GM19463 (cell line): ENCODE data around the gene ZP3.
"Not testable (repeated sequence)": the region's sequence is repeated elsewhere in the genome, so short reads cannot be mapped to it uniquely, and the experiment has no call there.

Source experiments
- ATAC-seq: cut with Tn5 transposase; IDR thresholded peaks from one replicate; pipeline ENCODE4 v1.9.1; 2021; ENCODE audit warnings: mild to moderate bottlenecking, moderate library complexity; ENCODE audit not compliant: unreplicated experiment

Gene ZP3

DNA sequence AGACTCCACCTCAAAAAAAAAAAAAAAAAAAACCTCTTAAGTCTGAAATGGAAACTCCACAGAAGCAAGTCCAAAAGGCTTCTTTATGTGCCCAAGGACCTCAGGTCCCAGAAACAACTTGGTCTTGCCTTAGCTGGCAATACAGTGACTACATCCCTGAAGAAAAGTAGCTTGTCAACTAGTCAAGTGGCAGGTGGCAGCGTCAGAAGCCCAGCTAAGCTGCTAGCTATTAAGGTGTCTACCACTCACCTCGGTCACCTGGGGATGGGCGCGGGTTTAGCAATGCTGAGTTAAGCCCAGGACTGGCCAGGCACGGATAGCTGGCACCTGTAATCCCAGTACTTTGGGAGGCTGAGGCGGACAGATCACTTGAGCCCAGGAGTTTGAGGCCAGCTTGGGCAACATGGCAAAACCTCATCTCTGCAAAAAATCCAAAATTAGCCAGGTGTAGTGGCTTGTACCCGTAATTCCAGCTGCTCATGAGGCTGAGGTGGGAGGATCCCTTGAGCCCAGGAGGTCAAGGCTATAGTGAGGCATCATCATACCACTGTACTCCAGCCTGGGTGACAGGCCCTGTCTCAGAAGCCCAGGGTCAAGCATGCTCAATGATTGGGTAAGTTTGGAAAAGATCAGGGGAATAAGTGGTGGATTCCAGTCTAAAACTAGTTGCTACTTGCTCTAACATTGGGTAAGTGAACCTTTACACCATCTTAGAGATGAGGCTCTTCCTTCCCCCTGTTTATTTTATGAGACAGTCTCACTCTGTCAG lies 14.6 kb downstream of the ZP3 start:
- not testable (repeated sequence) for ATAC-seq

DNA sequence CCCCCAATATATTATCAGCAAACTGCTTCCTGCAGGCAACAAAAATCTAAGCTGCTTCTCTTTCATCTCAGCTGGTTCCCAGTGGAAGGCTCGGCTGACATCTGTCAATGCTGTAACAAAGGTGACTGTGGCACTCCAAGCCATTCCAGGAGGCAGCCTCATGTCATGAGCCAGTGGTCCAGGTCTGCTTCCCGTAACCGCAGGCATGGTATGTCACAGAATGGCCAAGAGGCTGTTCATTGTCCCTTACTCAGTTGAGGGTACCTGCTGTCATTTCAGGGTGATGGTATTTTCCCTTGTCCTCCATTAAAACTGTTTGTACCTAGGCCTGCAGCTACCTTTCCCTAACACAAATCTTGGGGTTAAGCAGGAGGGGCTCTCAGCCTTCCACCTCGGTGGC lies 15.7 kb downstream of the ZP3 start:
- ATAC-seq = not testable (repeated sequence)

DNA sequence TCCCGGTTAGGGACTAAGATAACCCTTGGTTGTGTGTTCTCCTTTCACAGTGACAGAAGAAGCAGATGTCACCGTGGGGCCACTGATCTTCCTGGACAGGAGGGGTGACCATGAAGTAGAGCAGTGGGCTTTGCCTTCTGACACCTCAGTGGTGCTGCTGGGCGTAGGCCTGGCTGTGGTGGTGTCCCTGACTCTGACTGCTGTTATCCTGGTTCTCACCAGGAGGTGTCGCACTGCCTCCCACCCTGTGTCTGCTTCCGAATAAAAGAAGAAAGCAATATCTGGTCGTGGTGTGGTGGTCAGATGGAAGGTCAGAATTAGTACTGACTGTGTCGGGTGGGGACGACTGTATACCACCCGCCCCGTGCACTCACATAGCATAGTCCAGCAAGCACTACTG lies 17.0 kb downstream of the ZP3 start:
- ATAC-seq = peak; percentile 45

DNA sequence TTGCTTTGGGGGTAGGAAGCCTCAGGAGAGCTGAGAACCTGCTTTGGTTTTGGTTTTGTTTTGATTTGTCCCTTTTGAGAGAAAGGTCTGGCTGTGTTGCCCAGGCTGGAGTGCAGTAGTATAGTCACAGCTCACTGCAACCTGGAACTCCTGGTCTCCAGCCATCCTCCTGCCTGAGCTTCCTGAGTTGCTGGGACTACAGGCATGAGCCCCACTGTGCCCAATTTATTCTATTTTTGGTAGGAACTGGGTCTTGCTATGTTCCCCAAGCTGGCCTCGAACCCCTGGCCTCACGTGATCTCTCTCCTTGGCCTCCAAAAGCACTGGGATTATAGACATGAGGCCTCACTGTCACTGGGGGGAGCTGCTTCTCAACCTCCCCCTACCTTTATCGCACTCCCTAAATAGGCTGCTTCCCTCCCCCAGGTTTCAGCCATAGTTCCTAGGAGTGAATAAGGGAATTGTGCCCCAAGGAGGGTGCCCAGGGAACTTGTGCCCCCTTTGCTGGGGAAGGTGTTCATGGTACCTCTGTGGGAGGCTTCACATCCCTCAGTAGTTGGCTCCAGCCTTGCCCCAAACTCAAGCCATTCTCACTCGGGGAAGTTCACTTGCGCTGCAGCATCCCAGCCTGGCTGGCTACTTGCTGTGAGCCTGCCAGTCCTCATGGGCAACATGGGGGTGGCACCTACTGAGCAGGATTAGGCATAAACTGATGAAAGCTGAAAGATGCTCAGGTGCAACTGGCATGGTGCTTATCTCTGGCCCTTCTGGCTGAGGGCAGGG lies 18.1 kb downstream of the ZP3 start:
- not testable (repeated sequence) for ATAC-seq

DNA sequence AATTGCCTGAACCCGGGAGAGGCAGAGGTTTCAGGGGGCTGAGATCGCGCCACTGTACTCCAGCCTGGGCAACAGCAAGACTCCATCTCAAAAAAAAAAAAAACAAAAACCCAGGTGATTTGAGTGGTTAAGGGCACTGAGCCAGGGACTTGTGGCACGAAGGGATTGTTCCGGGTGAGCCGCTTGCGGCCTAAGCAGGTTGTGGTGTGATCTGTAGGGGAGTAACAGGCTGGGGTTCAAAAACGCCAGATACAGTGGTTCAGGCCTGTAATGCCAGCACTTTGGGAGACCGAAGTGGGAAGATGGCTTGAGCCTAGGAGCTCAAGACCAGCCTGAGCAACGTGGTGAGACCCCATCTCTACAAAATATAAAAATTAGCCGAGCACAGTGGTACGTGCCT lies 19.1 kb downstream of the ZP3 start:
- not testable (repeated sequence) for ATAC-seq

DNA sequence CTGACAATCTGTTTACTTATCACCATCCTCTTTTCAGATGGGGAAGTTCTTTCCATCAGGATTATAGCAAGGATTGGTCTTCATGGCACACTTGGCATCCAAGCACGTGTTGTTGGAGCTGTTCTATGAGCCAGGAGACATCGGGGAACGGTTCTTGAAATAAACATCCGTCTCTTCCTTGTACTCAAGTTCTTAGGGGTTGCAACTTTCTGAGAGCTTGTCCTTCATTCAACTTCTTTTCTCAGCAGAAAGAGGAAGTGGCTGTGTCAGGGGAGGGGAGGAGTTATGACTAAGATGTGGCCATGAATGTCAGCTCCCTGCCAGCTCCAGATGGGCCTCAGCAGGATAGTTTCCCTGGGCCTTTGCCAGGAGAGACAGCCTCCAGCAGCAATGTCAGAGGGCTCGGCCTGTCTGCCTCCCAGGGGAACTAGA lies 20.8 kb downstream of the ZP3 start:
- peak; percentile 77 for ATAC-seq

DNA sequence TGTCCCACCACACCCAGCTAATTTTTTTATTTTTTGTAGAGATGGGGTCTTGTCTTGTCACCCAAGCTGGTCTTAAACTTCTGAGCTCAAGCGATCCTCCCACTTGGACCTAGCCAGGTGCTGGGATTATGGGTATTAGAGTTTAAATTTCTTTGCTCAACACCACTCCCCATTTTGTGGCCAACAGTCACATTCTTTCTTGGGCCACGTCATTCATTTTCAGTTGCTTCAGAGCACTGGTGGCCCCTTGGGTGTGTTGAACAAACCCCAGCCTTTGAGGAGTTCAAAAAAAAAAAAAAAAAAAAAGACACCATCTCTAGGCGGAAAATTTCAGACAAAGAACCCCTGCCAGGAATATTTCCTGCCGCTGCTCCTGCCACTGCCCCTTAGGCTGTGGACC lies 32.3 kb downstream of the ZP3 start:
- ATAC-seq = not testable (repeated sequence)

DNA sequence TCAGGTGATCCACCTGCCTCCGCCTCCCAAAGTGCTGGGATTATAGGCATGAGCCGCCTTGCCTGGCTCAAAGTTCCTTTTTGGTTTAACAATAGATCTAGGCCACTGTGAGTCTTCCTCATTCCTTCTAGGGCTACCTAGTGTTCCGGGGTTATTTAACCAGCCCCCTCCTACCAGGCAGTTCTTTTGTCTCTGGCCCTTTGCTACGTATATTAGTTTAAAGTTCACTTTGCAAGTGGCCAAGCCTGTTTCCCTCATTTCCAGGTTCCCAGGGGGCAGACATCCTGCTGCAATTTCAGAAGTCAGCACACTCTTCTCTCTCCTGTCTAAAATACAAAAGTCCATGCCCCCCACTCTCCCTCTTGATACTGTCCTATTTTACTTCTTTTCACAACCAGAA lies 33.8 kb downstream of the ZP3 start:
- not testable (repeated sequence) for ATAC-seq

DNA sequence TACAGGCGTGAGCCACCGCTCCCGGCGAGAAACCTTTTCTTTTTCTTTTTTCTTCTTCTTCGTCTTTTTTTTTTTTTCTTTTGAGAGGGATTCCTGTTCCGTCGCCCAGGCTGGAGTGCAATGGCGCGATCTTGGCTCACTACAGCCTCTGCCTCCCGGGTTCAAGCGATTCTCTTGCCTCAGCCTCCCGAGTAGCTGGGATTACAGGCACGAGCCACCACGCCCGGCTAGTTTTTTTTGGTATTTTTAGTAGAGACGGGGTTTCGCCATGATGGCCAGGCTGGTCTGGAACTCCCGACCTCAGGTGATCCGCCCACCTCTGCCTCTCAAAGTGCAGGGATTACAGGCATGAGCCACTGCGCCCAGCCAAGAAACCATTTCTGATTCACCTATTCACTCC lies 36.0 kb downstream of the ZP3 start:
- ATAC-seq = not testable (repeated sequence)

DNA sequence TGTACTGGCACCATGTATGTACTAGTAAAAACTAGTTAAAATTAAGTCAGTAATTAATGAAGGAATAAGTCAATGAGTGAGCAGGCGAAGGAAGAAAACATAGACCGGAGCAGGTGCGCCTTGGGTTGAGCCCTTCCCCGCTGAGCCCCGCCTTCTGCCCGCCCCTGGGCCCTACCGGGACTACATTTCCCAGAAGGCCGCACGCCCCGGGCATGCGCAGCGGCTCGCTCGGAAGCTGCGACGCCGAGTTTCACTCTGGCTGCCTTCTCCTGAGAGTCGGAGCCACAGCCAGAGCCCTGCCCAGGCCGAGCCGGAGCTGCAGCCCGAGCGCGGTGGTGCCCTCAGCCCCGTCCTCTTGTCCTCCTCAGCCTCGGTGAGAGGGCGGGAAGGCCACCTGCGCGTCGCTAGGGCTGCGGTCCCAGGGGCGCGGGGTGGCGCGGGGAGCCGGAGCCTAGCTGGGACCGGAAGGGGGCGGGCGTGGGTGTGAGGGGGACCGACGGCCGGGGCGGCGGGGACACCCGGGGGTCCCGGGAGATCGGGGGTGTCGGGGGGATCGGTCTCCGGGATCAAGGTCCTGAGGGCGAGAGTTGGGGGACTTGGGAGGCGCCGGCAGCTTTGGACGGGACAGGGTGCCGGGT lies 36.8 kb downstream of the ZP3 start, which contains the start of gene DTX2:
DTX2 (plus strand) TSS at position 246 of the 638 bp plus-strand sequence. CDS start 18,801 bp downstream, outside the sequence.
- peak; percentile 98 for ATAC-seq

DNA sequence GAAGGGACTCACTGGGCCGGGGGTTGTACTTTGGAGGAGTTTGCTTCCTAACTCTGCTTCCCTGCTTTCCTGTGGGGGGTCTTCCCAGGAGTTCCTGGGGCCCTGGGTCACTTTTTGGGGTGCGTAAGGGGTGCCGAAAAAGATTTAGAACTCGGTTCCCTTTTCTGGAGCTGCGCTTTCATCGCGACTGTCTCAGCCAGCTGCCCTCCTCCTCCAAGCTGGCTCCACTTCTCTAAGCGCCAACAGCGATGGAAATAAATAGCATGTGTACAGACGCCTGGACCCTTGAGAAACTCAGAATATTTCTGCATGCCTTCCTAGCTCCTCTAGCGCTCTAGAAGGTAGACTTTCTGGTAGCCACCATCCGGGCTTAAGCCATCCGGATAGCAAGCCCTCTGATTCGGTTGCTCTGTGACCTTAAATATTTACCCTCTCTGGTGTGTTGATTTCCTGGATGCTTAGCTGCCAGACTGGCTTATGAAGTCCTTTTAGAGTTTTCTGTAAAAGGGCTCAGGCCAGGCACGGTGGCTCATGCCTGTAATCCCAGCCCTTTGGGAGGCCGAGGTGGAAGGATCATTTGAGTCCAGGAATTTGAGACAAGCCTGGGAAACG lies 37.6 kb downstream of the ZP3 start:
- ATAC-seq = not testable (repeated sequence)

DNA sequence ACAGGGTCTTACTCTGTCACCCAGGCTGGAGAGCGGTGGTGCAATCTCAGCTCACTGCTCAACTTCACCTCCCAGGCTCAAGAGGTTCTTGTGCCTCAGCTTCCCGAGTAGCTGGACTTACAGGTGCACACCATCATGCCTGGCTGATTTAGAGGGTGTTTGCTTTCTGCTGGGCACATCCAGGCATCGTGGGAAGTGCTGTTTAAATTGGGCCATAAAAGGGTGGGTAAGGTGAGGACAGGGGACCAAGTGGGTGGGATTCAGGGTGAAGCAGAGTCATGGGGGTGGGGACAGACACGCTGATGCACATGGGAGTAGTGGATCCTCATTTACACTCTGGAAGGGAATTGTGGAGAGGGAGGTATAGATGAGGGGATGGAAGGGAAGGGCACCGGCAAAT lies 40.2 kb downstream of the ZP3 start:
- ATAC-seq = not testable (repeated sequence)

DNA sequence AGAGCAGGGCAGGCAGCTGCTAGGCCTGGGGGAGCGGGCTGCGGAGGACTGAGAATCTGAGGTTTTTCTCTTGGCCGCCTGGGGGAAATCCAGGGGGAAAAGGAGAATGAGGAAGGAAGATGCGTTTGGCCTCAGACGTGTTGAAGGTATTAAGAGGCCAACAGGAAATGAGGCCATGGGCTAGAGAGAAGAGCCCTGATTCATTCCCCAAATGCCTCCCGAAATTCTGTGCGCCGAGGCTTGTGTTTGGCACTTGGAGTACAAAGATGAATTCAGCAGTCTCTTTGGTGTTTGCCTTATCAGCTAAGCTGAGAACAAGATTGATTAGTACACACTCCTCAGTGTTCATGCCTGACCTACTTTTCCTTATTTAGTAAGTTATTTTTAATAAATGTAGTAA lies 41.2 kb downstream of the ZP3 start:
- ATAC-seq = not testable (repeated sequence)

DNA sequence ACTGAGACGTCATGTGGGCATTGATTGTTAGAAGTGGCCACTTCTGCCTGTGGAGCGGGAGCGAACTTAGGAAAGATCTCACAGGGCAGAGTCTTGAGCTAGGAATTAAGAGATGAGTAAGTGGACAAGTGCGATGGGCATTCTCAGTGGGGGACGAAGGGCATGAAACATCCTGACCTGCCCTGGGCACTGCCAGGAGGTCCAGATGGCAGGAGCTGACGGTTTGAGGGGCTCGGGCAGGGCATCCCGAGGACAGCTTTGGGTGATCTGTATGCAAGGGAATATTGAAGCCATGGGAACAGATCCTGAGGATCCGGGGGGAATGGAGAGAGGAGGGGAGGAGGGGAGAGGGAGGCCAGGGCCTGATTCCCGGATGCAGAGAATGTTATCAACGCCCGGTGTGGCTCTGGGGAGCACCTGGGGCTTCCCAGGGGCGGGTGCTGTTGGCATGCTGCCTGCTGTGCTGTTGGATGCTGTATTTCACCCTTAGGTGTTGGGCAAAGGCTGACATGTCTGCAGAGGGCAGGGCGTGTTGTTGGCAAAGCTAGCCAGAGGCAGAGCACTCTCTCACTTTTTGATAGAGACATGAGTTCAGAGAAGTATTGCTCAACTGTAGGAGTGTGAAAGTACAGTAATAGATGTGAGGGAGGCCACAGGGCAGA lies 43.1 kb downstream of the ZP3 start:
- not testable (repeated sequence) for ATAC-seq

DNA sequence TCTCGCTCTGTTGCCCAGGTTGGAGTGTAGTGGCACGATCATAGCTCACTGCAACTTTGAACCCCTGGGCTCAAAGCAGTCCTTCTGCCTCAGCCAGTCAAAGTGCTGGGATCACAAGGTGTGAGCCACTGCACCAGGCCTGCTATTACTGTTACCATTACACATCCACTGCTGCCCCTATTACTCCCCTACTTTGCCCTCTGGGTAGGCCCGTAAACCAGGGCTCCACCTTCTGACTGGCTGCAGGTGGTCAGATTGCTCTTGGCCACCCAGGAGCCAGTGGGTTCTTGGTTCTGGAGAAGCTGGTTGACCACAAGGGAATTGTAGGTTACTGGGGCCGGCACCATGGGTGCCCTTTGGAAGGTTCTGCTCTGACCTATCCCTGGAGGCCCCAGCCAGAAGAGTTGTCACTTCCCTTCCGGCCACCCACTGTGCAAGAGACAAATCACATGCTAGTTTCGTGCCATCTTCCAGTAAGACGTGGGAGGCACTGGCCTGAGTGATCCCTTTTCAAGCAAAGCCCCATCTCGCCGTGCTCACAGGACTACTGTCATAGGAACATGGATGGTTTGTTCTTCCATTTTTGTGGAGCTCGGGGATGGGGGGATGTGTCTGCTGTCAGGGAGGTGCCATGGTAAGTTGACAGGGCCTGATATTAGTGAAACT lies 46.9 kb downstream of the ZP3 start:
- ATAC-seq = not testable (repeated sequence)

DNA sequence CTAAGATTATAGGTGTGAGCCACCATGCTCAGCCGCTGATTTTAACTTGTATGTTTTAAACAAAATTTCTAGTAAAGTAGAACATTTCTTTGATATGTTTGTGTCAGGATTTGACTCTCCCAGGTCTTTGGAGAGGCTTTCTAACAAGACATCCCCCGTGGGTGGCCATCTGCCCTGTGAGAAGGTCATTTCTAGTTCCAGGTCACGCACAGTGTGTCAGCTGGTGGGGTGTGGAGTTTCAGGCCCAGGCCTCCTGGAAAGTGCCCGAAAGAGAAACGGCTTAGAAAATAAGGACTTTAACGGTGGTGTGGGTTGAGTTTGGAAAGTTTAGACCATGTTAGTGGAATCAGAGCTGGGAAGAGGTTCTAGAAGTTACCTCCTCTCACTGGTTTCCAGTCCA lies 48.3 kb downstream of the ZP3 start:
- ATAC-seq = not testable (repeated sequence)

DNA sequence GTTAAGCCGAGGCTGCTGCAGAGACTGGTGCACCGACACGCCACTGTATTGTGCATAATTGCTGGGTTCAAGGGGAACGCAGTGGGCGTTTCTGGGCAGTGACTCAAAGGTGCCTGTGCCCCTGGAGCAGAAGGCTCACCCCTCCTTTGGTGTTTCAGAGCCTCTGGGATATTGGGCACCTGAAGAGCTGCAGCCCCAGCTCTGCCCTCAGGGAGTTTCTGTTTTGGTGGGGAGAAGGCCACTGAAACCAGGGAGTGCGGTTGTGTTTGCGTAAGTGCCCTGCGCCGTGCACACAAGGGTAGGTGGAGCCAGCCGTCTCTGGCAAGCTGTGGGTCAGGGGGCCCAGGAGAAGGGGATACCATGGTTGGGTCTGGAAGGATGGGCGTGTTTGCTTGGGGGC lies 51.5 kb downstream of the ZP3 start:
- ATAC-seq = not testable (repeated sequence)

DNA sequence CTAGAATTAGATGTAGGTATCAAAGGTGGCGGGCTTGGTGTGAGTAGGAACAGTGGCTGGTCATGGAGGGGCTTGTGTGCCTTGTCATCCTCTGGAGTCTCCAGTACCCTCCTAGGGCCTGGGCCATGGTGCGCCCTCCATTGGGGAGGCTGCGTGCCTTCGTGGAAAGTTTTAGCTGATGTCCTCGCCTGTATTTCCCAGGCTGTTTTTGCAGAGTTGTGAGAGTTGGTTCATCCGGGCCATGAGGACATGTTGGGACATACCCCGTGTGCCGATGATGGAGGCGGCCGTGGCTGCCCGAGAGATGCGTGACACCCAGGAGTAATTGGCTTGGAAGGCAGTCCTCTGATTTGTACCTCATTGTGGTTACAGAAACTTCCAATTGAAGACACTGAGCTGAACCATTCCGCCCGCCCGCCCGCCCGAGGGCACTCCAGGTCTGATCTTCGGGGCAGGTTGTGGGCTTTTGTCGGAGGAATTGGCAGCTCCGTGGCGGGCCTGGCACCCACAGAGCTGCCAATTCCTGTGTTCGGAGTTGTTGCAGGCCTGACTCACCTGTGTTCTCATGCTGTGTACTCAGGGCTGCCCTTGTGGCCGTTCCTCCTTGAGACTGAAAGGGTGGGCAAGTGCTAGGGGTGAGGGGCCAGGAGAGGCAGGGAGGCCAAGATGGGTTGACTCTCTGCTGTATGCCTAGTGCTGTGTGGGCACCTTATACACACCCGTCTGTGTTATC lies 52.2 kb downstream of the ZP3 start:
- ATAC-seq = not testable (repeated sequence)

DNA sequence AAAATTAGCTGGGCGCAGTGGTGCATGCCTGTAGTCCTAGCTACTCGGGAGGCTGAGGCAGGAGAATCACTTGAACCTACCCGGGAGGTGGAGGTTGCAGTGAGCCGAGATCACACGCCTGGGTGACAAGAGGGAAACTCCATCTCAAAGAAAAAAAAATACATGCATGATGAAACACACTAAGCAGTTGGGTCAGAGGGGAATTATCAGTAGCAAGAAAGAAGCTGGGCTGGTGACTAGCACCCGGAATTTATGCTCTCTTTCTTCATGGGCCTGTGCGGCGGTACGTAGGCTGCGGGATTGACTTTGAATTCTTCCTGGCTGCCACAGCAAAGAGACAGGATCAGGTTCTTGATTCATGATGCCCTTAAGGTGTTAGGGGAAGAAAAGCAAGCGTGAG lies 54.9 kb downstream of the ZP3 start:
- not testable (repeated sequence) for ATAC-seq
